Measurements from ENCODE around the gene CIPC. TPM values are rescaled to one million over a fixed set of nuclear protein-coding genes. Genes with fewer than 3 reads are reported as not detected.
A peak's percentile ranks its signal among the peaks of the same experiment; 100 is the strongest.

The CIPC gene
- total and polyA plus RNA-seq, 2 of the 4 experiments (the other 2 are of a cell fraction): 6.6 to 12.9 TPM

- no peak overlapping the region for H2BK120ac ChIP-seq (ENCODE audit: low read depth, low read length)
- H2AFZ ChIP-seq (replicated peaks; ENCODE audit: low read length, poor library complexity): peak overlapping the region; percentile 63
- CTCF ChIA-PET: interaction anchor here (0.6 to 3.5 kb wide), 5 partner anchors 24 to 284 kb away, joined by 4 to 21 read pairs (median 6); no protein-coding TSS in a partner anchor
- H2AK9ac ChIP-seq (replicated peaks; ENCODE audit: low read depth, low read length, poor library complexity): peak overlapping the region; percentile 45
- H3K4me1 ChIP-seq (ENCODE audit: control insufficient read depth, insufficient read depth, low read length): peaks cover 6% of the 10 kb centered on the region
- peaks cover 8% of the 10 kb centered on the region for H3K9me3 ChIP-seq (ENCODE audit: control insufficient read depth, insufficient read depth, low read length)
- H3K4me2 ChIP-seq (ENCODE audit: low read depth, low read length): no peak overlapping the region
- H3K56ac ChIP-seq (ENCODE audit: extremely low read depth, insufficient read depth, low read length): no peak overlapping the region
- H3K36me3 ChIP-seq (ENCODE audit: control insufficient read depth, insufficient read depth, low read length): no peaks in the 10 kb centered on the region
- no TSS peak for BruUV-seq (replicated peaks)
- peaks cover 11 to 23% of the 10 kb centered on the region in 2 experiments for H3K79me1 ChIP-seq (ENCODE audit: low read depth in 1 of 2, low read length in 2 of 2)
- intact Hi-C loops (cut with micrococcal nuclease): loop anchor here (1.0 to 2.0 kb wide), 4 partner anchors 24 to 384 kb away; no protein-coding TSS in a partner anchor
- no peak overlapping the region for H3K4ac ChIP-seq (ENCODE audit: low read depth, low read length)
- no peak overlapping the region for H4K91ac ChIP-seq (ENCODE audit: insufficient read depth, low read depth, low read length)
- no peak overlapping the region for H3K4me3 ChIP-seq (ENCODE audit: insufficient read depth, low read depth, low read length)
- no peak overlapping the region for H3K14ac ChIP-seq (replicated peaks; ENCODE audit: low read depth, low read length)
- TF ChIP-seq MAZ (IDR thresholded peaks at IDR 0.05; ENCODE audit: borderline replicate concordance, low read depth, low read length): no peak
- TF ChIP-seq FOS (IDR thresholded peaks at IDR 0.05; ENCODE audit: low read depth, low read length): no peak
- TF ChIP-seq CTCF (conservative IDR thresholded peaks at IDR 0.05; ENCODE audit: low read depth, low read length): peak; percentile 86
- no peak for TF ChIP-seq RFX5 (IDR thresholded peaks at IDR 0.05; ENCODE audit: low read depth, low read length)
- TF ChIP-seq MAFK (IDR thresholded peaks at IDR 0.05; ENCODE audit: low read depth, low read length): no peak
- TF ChIP-seq SMC3 (IDR thresholded peaks at IDR 0.05; ENCODE audit: low read depth, low read length): peak; percentile 90
- no peak for TF ChIP-seq CEBPB (IDR thresholded peaks at IDR 0.05; ENCODE audit: low read depth, low read length)
- peak; percentile 86 for TF ChIP-seq RAD21 (IDR thresholded peaks at IDR 0.05; ENCODE audit: low read length)
- peak; percentile 78 for DNase-seq
- H3K9me1 ChIP-seq (ENCODE audit: insufficient read depth, low read length): peaks cover 4% of the 10 kb centered on the region
- no peak overlapping the region for H3K27ac ChIP-seq (ENCODE audit: insufficient read depth, low read length)
- no peak overlapping the region for H3K23ac ChIP-seq (ENCODE audit: low read depth, low read length)
- H2AK5ac ChIP-seq (ENCODE audit: low read depth, low read length): no peak overlapping the region
- no CpG with 5 or more reads among the region's 8 CpGs for WGBS, 2 experiments (ENCODE audit: extremely low coverage in 2 of 2, insufficient read length in 1 of 2)
- H2BK20ac ChIP-seq (ENCODE audit: low read depth, low read length): no peak overlapping the region
- H2BK5ac ChIP-seq (ENCODE audit: low read depth, low read length, poor library complexity, severe bottlenecking): no peak overlapping the region
- dilution Hi-C loops (cut with HindIII; ENCODE audit: low sequenced_read_pairs, unreplicated experiment): loop anchor here (25.0 kb wide), 1 partner anchor 207 kb away; no protein-coding TSS in a partner anchor
- no peak overlapping the region for H2BK15ac ChIP-seq (ENCODE audit: low read depth, low read length)
- H4K20me1 ChIP-seq (ENCODE audit: insufficient read depth, low read length): no peaks in the 10 kb centered on the region
- H4K8ac ChIP-seq (ENCODE audit: low read depth in 2 of 2, low read length in 2 of 2): no peak overlapping the region
- in situ Hi-C loops (cut with MboI; ENCODE audit: low sequenced_read_pairs): no loop called here
- POLR2A ChIA-PET (ENCODE audit: unreplicated experiment): no interaction called here
- H3K18ac ChIP-seq (ENCODE audit: low read depth, low read length): no peak overlapping the region
- no peaks in the 10 kb centered on the region for H3K27me3 ChIP-seq (ENCODE audit: control insufficient read depth, insufficient read depth, low read length)
- no peak for ATAC-seq (ENCODE audit: low read depth)
- no peak overlapping the region for H3K9ac ChIP-seq (ENCODE audit: low read depth, low read length)
- no peak overlapping the region for H4K5ac ChIP-seq (ENCODE audit: low read depth, low read length)
Observed at GRCh38 chr14:77094672-77095284, 3.3 kb upstream of the CIPC start.

All from IMR-90 (cell line).